Measurements from ENCODE around the gene PDSS1. TPM values are rescaled to one million over a fixed set of nuclear protein-coding genes. Genes with fewer than 3 reads are reported as not detected.
"Not testable (repeated sequence)": the region's sequence is repeated elsewhere in the genome, so short reads cannot be mapped to it uniquely, and the experiment has no call there.

Gene PDSS1
- total RNA-seq, 1 donor from 2014 or later = 18.4 TPM

- intact Hi-C loops (cut with DNase I) = no loop called here
- H3K27ac ChIP-seq = no peak overlapping the region
Measured at GRCh38 chr10:26682931-26683330, 14.6 kb upstream of the PDSS1 start.

DNA sequence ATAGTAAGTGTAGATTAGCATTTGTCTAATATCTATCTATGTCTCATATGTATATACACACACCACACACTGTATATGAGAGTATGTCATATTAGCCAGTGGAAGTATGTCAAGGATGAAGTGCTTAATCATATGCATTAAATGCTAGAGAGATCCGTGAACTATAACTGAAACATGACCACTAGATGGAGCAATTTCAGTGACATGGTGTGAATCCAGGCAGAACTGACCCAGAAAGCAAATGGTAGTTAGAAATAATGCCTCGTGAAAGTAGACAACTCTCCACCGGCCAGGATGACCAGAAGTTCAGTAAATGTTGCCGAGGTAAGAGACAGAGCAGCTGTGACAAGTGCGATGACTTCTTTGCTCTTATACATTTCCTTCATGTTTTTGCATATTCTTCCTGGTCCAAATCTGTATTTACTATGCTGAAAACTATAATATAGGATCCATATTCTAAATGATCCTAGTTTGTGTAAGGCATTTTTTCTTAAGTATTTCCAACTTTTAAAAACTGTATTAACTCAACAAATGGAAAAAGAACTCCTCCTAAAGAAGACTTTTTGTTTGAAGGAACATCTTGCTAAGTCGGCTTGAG is 12.7 kb upstream of the PDSS1 start:
- DNase-seq (ENCODE audit: extremely low spot score in 2 of 2); H3K27ac ChIP-seq; H3K4me3 ChIP-seq; H3K36me3 ChIP-seq; H3K27me3 ChIP-seq; H3K4me1 ChIP-seq; intact Hi-C loops (cut with DNase I); H3K9me3 ChIP-seq: not testable (repeated sequence)
- TF ChIP-seq, protein P1, sequence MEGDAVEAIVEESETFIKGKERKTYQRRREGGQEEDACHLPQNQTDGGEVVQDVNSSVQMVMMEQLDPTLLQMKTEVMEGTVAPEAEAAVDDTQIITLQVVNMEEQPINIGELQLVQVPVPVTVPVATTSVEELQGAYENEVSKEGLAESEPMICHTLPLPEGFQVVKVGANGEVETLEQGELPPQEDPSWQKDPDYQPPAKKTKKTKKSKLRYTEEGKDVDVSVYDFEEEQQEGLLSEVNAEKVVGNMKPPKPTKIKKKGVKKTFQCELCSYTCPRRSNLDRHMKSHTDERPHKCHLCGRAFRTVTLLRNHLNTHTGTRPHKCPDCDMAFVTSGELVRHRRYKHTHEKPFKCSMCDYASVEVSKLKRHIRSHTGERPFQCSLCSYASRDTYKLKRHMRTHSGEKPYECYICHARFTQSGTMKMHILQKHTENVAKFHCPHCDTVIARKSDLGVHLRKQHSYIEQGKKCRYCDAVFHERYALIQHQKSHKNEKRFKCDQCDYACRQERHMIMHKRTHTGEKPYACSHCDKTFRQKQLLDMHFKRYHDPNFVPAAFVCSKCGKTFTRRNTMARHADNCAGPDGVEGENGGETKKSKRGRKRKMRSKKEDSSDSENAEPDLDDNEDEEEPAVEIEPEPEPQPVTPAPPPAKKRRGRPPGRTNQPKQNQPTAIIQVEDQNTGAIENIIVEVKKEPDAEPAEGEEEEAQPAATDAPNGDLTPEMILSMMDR (IDR thresholded peaks at IDR 0.05) = peak in 1 of 3 experiments; percentile 39

More at GRCh38 chr10:26682931-26683330, 14.6 kb upstream of the PDSS1 start:
- Histone ChIP-seq H3K4me1 (no peaks in the 10 kb centered on the region), H3K4me3 (no peak overlapping the region), H3K27me3 (no peaks in the 10 kb centered on the region), H3K9me3 (no peaks in the 10 kb centered on the region), H3K36me3 (no peaks in the 10 kb centered on the region)
- TF ChIP-seq, protein P1 (IDR thresholded peaks at IDR 0.05) = no peak
- TF ChIP-seq POLR2AphosphoS5 (IDR thresholded peaks at IDR 0.05; ENCODE audit: insufficient read depth in 1 of 2, low read depth in 1 of 2) (no peak), POLR2A (IDR thresholded peaks at IDR 0.05) (no peak)
- DNase-seq (ENCODE audit: extremely low spot score in 2 of 2) = no peak

GRCh38 chr10:26685441-26685840 is 12.1 kb upstream of the PDSS1 start:
- H3K9me3 ChIP-seq = no peaks in the 10 kb centered on the region
- no peak overlapping the region for H3K4me3 ChIP-seq
- no peaks in the 10 kb centered on the region for H3K36me3 ChIP-seq
- TF ChIP-seq POLR2AphosphoS5 (IDR thresholded peaks at IDR 0.05; ENCODE audit: insufficient read depth in 1 of 2, low read depth in 1 of 2) = no peak
- no peak for TF ChIP-seq POLR2A (IDR thresholded peaks at IDR 0.05)
- TF ChIP-seq, protein P1 (IDR thresholded peaks at IDR 0.05) = no peak
- DNase-seq (ENCODE audit: extremely low spot score in 2 of 2) = no peak
- intact Hi-C loops (cut with DNase I) = no loop called here
- no peaks in the 10 kb centered on the region for H3K27me3 ChIP-seq
- no peak overlapping the region for H3K27ac ChIP-seq
- no peaks in the 10 kb centered on the region for H3K4me1 ChIP-seq

DNA sequence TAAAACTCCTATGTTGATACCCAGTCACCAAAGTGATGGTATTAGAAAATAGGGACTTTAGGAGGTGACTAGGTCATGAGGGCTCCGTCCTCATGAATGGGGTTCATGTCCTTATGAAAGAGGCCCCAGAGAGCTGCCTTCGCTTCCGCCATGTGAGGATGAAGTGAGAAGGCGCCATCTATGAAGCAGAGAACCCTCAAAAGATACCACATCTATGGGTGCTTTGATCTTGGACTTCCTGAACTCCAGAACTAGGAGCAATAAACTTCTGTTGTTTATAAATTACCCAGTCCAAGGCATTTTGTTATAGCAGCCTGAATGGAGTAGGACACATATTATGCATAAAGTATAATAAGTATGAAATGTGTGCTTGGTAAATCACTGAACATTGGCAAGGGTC is 8.1 kb upstream of the PDSS1 start:
- Histone ChIP-seq H3K4me3 (no peak overlapping the region), H3K27me3 (no peaks in the 10 kb centered on the region), H3K9me3 (no peaks in the 10 kb centered on the region), H3K36me3 (no peaks in the 10 kb centered on the region), H3K4me1 (no peaks in the 10 kb centered on the region), H3K27ac (no peak overlapping the region)
- TF ChIP-seq POLR2AphosphoS5 (IDR thresholded peaks at IDR 0.05; ENCODE audit: insufficient read depth in 1 of 2, low read depth in 1 of 2) (no peak), POLR2A (IDR thresholded peaks at IDR 0.05) (no peak)
- TF ChIP-seq, protein P1 (IDR thresholded peaks at IDR 0.05) = no peak
- DNase-seq (ENCODE audit: extremely low spot score in 2 of 2) = no peak
- intact Hi-C loops (cut with DNase I) = no loop called here

GRCh38 chr10:26690731-26691475 is 6.6 kb upstream of the PDSS1 start:
- Histone ChIP-seq H3K27me3 (no peaks in the 10 kb centered on the region), H3K4me3 (no peak overlapping the region), H3K9me3 (no peaks in the 10 kb centered on the region), H3K4me1 (no peaks in the 10 kb centered on the region), H3K36me3 (no peaks in the 10 kb centered on the region), H3K27ac (no peak overlapping the region)
- intact Hi-C loops (cut with DNase I) = no loop called here
- TF ChIP-seq POLR2AphosphoS5 (IDR thresholded peaks at IDR 0.05; ENCODE audit: insufficient read depth in 1 of 2, low read depth in 1 of 2) (no peak), POLR2A (IDR thresholded peaks at IDR 0.05) (no peak)
- DNase-seq (ENCODE audit: extremely low spot score in 2 of 2) = no peak

DNA sequence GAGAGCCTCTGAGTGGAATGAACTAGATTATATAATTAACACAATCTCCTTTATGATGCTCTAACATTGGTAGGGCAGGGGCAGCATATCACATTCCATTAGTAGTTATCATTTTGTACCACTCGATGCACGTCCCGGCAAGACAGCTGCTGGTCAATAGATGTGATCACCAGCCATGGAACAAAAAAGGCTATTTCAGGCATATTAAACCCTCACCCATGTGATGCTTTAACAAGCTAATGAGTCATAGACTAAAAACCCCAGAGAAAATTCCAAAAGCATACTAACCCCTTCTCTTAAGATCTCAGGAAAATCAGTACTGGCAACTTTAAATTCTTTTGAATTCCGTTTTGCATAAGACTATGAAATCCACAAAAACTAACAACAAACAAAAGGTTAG is 3.0 kb upstream of the PDSS1 start:
- H3K4me3 ChIP-seq; intact Hi-C loops (cut with DNase I); H3K27ac ChIP-seq: not testable (repeated sequence)

More for the DNA sequence above, 3.0 kb upstream of the PDSS1 start:
- H3K4me1 ChIP-seq = peaks cover 19% of the 10 kb centered on the region
- H3K9me3 ChIP-seq; H3K27me3 ChIP-seq; DNase-seq (ENCODE audit: extremely low spot score in 2 of 2); H3K36me3 ChIP-seq: not testable (repeated sequence)
